ENCODE measurements around the gene CAMK4. TPM values are rescaled to one million over a fixed set of nuclear protein-coding genes. Genes with fewer than 3 reads are reported as not detected.

The CAMK4 gene
- total and polyA plus RNA-seq, 2 experiments from 2014 or later, result 4.2 to 7.3 TPM

DNA sequence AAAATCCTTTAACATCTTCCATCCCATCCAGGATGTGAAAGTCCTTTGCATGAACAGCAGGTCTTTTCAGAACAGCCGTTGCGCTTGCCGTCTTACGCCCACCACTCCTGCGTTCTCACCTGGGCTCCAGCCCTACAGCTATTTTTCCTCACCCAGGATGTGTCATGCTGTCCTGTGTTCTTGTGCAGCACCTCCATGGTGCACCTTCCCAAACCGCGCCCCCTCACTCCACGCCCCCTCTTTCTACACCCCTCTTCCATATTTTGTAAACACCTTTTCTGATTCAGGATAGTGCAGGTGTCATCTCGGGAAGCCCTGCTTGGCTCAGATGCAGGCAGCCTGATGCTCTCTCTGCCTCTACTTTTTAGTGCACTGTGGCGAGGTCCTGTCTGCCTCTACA lies 18.4 kb downstream of the CAMK4 start:
- ATAC-seq, result peak; percentile 32; the same call in 2 of the 3 replicates

More for the DNA sequence above, 18.4 kb downstream of the CAMK4 start:
- Histone ChIP-seq H3K4me3 (no peak overlapping the region), H3F3A (replicated peaks; ENCODE audit: low read depth) (no peaks in the 10 kb centered on the region), H2AFZ (no peak overlapping the region), H3K36me3 (ENCODE audit: insufficient read depth) (no peaks in the 10 kb centered on the region), H3K27ac (ENCODE audit: low read depth) (no peak overlapping the region), H3K9me2 (ENCODE audit: insufficient read depth) (no peaks in the 10 kb centered on the region), H3K4me1 (ENCODE audit: insufficient read depth) (no peaks in the 10 kb centered on the region), H3K4me2 (no peak overlapping the region), H3K79me2 (replicated peaks; ENCODE audit: insufficient read depth) (no peaks in the 10 kb centered on the region), H4K20me1 (replicated peaks; ENCODE audit: insufficient read depth) (peaks cover 4% of the 10 kb centered on the region; the same call in 1 of the 2 replicates), H3K27me3 (ENCODE audit: insufficient read depth) (no peaks in the 10 kb centered on the region)
- DNase-seq (ENCODE audit: low spot score), result no peak
- Mint-ChIP-seq H3K36me3 (ENCODE audit: low read depth) (no peaks in the 10 kb centered on the region), H3K4me1 (peaks cover 10% of the 10 kb centered on the region), H3K9me3 (no peaks in the 10 kb centered on the region), H3K27ac (no peak overlapping the region), H3K27me3 (ENCODE audit: insufficient read depth, low read depth, poor library complexity) (no peaks in the 10 kb centered on the region), H3K4me3 (no peak overlapping the region)
- TF ChIP-seq, protein P1, sequence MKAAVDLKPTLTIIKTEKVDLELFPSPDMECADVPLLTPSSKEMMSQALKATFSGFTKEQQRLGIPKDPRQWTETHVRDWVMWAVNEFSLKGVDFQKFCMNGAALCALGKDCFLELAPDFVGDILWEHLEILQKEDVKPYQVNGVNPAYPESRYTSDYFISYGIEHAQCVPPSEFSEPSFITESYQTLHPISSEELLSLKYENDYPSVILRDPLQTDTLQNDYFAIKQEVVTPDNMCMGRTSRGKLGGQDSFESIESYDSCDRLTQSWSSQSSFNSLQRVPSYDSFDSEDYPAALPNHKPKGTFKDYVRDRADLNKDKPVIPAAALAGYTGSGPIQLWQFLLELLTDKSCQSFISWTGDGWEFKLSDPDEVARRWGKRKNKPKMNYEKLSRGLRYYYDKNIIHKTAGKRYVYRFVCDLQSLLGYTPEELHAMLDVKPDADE (IDR thresholded peaks at IDR 0.05), result no peak
- TF ChIP-seq ZNF331 (CRISPR knock-in tag; IDR thresholded peaks at IDR 0.05; ENCODE audit: low read depth), result no peak
- no peak for TF ChIP-seq JUNB (IDR thresholded peaks at IDR 0.05; ENCODE audit: unreplicated experiment)
- TF ChIP-seq, protein P2, sequence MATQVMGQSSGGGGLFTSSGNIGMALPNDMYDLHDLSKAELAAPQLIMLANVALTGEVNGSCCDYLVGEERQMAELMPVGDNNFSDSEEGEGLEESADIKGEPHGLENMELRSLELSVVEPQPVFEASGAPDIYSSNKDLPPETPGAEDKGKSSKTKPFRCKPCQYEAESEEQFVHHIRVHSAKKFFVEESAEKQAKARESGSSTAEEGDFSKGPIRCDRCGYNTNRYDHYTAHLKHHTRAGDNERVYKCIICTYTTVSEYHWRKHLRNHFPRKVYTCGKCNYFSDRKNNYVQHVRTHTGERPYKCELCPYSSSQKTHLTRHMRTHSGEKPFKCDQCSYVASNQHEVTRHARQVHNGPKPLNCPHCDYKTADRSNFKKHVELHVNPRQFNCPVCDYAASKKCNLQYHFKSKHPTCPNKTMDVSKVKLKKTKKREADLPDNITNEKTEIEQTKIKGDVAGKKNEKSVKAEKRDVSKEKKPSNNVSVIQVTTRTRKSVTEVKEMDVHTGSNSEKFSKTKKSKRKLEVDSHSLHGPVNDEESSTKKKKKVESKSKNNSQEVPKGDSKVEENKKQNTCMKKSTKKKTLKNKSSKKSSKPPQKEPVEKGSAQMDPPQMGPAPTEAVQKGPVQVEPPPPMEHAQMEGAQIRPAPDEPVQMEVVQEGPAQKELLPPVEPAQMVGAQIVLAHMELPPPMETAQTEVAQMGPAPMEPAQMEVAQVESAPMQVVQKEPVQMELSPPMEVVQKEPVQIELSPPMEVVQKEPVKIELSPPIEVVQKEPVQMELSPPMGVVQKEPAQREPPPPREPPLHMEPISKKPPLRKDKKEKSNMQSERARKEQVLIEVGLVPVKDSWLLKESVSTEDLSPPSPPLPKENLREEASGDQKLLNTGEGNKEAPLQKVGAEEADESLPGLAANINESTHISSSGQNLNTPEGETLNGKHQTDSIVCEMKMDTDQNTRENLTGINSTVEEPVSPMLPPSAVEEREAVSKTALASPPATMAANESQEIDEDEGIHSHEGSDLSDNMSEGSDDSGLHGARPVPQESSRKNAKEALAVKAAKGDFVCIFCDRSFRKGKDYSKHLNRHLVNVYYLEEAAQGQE (IDR thresholded peaks at IDR 0.05; ENCODE audit: unreplicated experiment), result no peak
- no peak for TF ChIP-seq EZH2phosphoT487 (IDR thresholded peaks at IDR 0.05; ENCODE audit: unreplicated experiment)
- TF ChIP-seq STAT1 (IDR thresholded peaks at IDR 0.05; ENCODE audit: unreplicated experiment), result no peak
- TF ChIP-seq ZNF114 (CRISPR knock-in tag; IDR thresholded peaks at IDR 0.05), result no peak
- no peak for TF ChIP-seq NANOG (IDR thresholded peaks at IDR 0.05; ENCODE audit: borderline replicate concordance)
- TF ChIP-seq POLR2AphosphoS5 (IDR thresholded peaks at IDR 0.05; ENCODE audit: low read depth), result no peak
- TF ChIP-seq, protein P3, sequence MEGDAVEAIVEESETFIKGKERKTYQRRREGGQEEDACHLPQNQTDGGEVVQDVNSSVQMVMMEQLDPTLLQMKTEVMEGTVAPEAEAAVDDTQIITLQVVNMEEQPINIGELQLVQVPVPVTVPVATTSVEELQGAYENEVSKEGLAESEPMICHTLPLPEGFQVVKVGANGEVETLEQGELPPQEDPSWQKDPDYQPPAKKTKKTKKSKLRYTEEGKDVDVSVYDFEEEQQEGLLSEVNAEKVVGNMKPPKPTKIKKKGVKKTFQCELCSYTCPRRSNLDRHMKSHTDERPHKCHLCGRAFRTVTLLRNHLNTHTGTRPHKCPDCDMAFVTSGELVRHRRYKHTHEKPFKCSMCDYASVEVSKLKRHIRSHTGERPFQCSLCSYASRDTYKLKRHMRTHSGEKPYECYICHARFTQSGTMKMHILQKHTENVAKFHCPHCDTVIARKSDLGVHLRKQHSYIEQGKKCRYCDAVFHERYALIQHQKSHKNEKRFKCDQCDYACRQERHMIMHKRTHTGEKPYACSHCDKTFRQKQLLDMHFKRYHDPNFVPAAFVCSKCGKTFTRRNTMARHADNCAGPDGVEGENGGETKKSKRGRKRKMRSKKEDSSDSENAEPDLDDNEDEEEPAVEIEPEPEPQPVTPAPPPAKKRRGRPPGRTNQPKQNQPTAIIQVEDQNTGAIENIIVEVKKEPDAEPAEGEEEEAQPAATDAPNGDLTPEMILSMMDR (conservative IDR thresholded peaks at IDR 0.05; ENCODE audit: low read depth in 2 of 2), result no peak
